A673 (cell line): ENCODE data around the gene SH3PXD2B.

Experiments
- EZH2 ChIP-seq: fragments of 200-600 bp; sonication (generic); IDR thresholded peaks from 2 replicates; pipeline ENCODE4 v1.6.1; 2017; ENCODE audit warnings: borderline replicate concordance, low read depth, mild to moderate bottlenecking, mixed read lengths, antibody characterized with exemption, low read length; ENCODE audit not compliant: poor library complexity, severe bottlenecking
- TF ChIP-seq, protein P1 (sequence below): fragments of 300-800, 200-600 bp; sonication (generic); conservative IDR thresholded peaks from 2 replicates; pipeline ENCODE4 v1.5.1; 2017; ENCODE audit warnings: low read depth, mild to moderate bottlenecking, antibody characterized with exemption, low read length, moderate library complexity, mixed read lengths

DNA sequence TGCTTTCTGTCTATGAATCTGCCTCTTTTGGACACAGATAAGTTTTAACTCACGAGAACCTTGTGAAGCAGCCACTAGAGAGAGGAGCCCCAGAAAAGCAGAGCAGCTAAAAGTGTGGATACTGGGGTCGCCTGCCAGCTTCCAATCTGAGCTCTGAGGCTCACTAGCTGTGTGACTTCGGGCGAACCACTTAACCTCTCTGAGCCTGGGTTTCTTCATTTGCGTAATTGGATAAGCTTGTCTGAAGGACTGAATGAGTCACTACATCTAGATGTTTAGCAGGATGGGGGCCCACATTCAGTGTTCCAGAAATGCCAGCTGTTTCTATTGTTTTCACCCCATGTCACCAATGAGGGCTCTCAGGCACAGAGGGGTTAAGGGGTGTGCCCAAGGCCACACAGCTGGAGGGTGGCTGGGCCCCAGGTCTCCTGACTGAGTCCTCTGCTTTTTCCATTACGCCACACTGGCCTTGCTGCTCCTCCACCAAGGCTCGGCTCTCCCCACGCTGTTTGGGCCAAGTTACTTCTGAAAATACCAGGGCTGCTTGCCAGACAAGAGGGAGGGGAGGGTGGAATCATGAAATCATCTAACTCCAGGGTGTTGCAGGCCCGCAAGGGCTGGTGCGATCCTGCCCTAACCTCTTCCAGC lies 36.2 kb downstream of the SH3PXD2B start:
- TF ChIP-seq, protein P1, sequence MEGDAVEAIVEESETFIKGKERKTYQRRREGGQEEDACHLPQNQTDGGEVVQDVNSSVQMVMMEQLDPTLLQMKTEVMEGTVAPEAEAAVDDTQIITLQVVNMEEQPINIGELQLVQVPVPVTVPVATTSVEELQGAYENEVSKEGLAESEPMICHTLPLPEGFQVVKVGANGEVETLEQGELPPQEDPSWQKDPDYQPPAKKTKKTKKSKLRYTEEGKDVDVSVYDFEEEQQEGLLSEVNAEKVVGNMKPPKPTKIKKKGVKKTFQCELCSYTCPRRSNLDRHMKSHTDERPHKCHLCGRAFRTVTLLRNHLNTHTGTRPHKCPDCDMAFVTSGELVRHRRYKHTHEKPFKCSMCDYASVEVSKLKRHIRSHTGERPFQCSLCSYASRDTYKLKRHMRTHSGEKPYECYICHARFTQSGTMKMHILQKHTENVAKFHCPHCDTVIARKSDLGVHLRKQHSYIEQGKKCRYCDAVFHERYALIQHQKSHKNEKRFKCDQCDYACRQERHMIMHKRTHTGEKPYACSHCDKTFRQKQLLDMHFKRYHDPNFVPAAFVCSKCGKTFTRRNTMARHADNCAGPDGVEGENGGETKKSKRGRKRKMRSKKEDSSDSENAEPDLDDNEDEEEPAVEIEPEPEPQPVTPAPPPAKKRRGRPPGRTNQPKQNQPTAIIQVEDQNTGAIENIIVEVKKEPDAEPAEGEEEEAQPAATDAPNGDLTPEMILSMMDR: no peak
- TF ChIP-seq EZH2: no peak
